Measurements from ENCODE around the gene PITPNM3. TPM values are rescaled to one million over a fixed set of nuclear protein-coding genes. Genes with fewer than 3 reads are reported as not detected.

PITPNM3 gene
- total and polyA plus RNA-seq, 2 of the 13 experiments (the other 11 are each of a cell fraction or from before 2014, with no cell fraction given), result 0.13 to 0.29 TPM

- TF ChIP-seq FOXP4 (CRISPR knock-in tag; IDR thresholded peaks at IDR 0.05) (no peak), ZNF546 (CRISPR knock-in tag; conservative IDR thresholded peaks at IDR 0.05) (no peak), ZBTB14 (CRISPR knock-in tag; IDR thresholded peaks at IDR 0.05) (no peak), MIER2 (CRISPR knock-in tag; IDR thresholded peaks at IDR 0.05) (no peak), NBN (conservative IDR thresholded peaks at IDR 0.05) (no peak), NCOR1 (IDR thresholded peaks at IDR 0.05; ENCODE audit: borderline replicate concordance, low read length) (0 out of 2 replicates have a peak, but pooled peaks have one; percentile 17), GFI1 (CRISPR knock-in tag; IDR thresholded peaks at IDR 0.05; ENCODE audit: borderline replicate concordance) (peak; percentile 75; the same call in 1 of the 2 replicates), ZNF253 (CRISPR knock-in tag; IDR thresholded peaks at IDR 0.05; ENCODE audit: borderline replicate concordance) (no peak), XRCC5 (optimal IDR thresholded peaks at IDR 0.05; ENCODE audit: low read length) (no peak), NR2F1 (CRISPR knock-in tag; IDR thresholded peaks at IDR 0.05) (peak; percentile 45 to 89), ZNF775 (CRISPR knock-in tag; IDR thresholded peaks at IDR 0.05; ENCODE audit: borderline replicate concordance) (no peak), MXI1 (IDR thresholded peaks at IDR 0.05; ENCODE audit: borderline replicate concordance, low read depth, low read length) (no peak), ZNF383 (CRISPR knock-in tag; IDR thresholded peaks at IDR 0.05; ENCODE audit: borderline replicate concordance) (no peak), IKZF4 (CRISPR knock-in tag; IDR thresholded peaks at IDR 0.05; ENCODE audit: borderline replicate concordance, low read depth, not compliant biosample characterization) (no peak), STAT5B (CRISPR knock-in tag; IDR thresholded peaks at IDR 0.05) (no peak), BCL3 (CRISPR knock-in tag; IDR thresholded peaks at IDR 0.05) (no peak), ZNF24 (IDR thresholded peaks at IDR 0.05) (no peak), FOXK1 (CRISPR knock-in tag; IDR thresholded peaks at IDR 0.05; ENCODE audit: borderline replicate concordance, low read depth) (no peak), NR2C2 (CRISPR knock-in tag; IDR thresholded peaks at IDR 0.05; ENCODE audit: borderline replicate concordance) (peak; percentile 91), NR2F2 (IDR thresholded peaks at IDR 0.05; ENCODE audit: borderline replicate concordance, low read depth) (peak; percentile 73)
- TF ChIP-seq, protein P1, sequence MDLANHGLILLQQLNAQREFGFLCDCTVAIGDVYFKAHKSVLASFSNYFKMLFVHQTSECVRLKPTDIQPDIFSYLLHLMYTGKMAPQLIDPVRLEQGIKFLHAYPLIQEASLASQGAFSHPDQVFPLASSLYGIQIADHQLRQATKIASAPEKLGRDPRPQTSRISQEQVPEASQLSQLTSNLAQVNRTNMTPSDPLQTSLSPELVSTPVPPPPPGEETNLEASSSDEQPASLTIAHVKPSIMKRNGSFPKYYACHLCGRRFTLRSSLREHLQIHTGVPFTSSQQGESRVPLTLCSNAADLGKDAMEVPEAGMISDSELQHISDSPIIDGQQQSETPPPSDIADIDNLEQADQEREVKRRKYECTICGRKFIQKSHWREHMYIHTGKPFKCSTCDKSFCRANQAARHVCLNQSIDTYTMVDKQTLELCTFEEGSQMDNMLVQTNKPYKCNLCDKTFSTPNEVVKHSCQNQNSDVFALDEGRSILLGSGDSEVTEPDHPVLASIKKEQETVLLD (CRISPR knock-in tag; IDR thresholded peaks at IDR 0.05; ENCODE audit: low read depth), result no peak
- TF ChIP-seq, protein P2, sequence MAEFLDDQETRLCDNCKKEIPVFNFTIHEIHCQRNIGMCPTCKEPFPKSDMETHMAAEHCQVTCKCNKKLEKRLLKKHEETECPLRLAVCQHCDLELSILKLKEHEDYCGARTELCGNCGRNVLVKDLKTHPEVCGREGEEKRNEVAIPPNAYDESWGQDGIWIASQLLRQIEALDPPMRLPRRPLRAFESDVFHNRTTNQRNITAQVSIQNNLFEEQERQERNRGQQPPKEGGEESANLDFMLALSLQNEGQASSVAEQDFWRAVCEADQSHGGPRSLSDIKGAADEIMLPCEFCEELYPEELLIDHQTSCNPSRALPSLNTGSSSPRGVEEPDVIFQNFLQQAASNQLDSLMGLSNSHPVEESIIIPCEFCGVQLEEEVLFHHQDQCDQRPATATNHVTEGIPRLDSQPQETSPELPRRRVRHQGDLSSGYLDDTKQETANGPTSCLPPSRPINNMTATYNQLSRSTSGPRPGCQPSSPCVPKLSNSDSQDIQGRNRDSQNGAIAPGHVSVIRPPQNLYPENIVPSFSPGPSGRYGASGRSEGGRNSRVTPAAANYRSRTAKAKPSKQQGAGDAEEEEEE (CRISPR knock-in tag; IDR thresholded peaks at IDR 0.05; ENCODE audit: borderline replicate concordance), result no peak
Measured at GRCh38 chr17:6470751-6471521, 85.4 kb downstream of the PITPNM3 start (continued).

Measured in HepG2 (cell line).